Peyer's patch (tissue), 4 donors: ENCODE measurements around the gene ALDH5A1. TPM values are rescaled to one million over a fixed set of nuclear protein-coding genes. Genes with fewer than 3 reads are reported as not detected.

Experiments
- DNase-seq, 3 donors: peaks; one replicate each; pipeline ENCODE4 v3.0.0-alpha.2; 2017 to 2019
- H3K27ac ChIP-seq, 4 donors: fragments of 200-600 bp; sonication (generic); one replicate each; pipeline ENCODE4 v1.5.1; 2016 to 2019
- H3K27me3 ChIP-seq, 2 donors: fragments of 200-600 bp; sonication (generic); one replicate each; pipeline ENCODE4 v1.5.1; 2019
- H3K36me3 ChIP-seq, 3 donors: fragments of 200-600 bp; sonication (generic); one replicate each; pipeline ENCODE4 v1.5.1; 2016 to 2019
- H3K4me1 ChIP-seq, 4 donors: fragments of 200-600 bp; sonication (generic); one replicate each; pipeline ENCODE4 v1.5.1; 2016 to 2019
- H3K4me3 ChIP-seq, 4 donors: fragments of 200-600 bp; sonication (generic); 1 replicate in 3 of 4; 2 replicates in 1 of 4; pipeline ENCODE4 v1.5.1; 2016 to 2019; ENCODE audit warnings: mild to moderate bottlenecking in 1 of 4
- H3K9me3 ChIP-seq, 4 donors: fragments of 200-600 bp; sonication (generic); one replicate each; pipeline ENCODE4 v1.5.1; 2016 to 2019; ENCODE audit warnings: mild to moderate bottlenecking in 1 of 4
- CTCF ChIP-seq, 6 experiments: fragments of 450-650 bp in 4 of 6; fragments of 200-600 bp in 2 of 6; sonication (generic) in 1 of 6; IDR thresholded peaks; one replicate each; pipeline ENCODE4 v1.5.1; 2017 to 2019; ENCODE audit warnings: antibody characterized with exemption in 6 of 6, mild to moderate bottlenecking in 3 of 6, moderate library complexity in 1 of 6
- POLR2A ChIP-seq, 2 donors: fragments of 450-650 bp; IDR thresholded peaks; one replicate each; pipeline ENCODE4 v1.5.1; 2017; ENCODE audit warnings: antibody characterized with exemption in 2 of 2, mild to moderate bottlenecking in 2 of 2, moderate library complexity in 2 of 2
- total RNA-seq, 4 donors: library from RNA; depleted of rRNA; stranded (reverse); fragments of >200 nt; gene quantifications; one replicate each; pipeline ENCODE4 v1.1.0, GENCODE V29; 2016

ALDH5A1 gene
- total RNA-seq, 4 donors from 2014 or later, result 3.5 to 25.6 (median 8.8) TPM

- Histone ChIP-seq H3K4me3 (no peak overlapping the region), H3K4me1 (no peaks in the 10 kb centered on the region), H3K9me3 (no peaks in the 10 kb centered on the region), H3K27me3 (no peaks in the 10 kb centered on the region), H3K36me3 (no peaks in the 10 kb centered on the region), H3K27ac (no peak overlapping the region)
- DNase-seq, result no peak
- TF ChIP-seq POLR2A (IDR thresholded peaks at IDR 0.05) (no peak), CTCF (IDR thresholded peaks at IDR 0.05) (no peak)
Observed at GRCh38 chr6:24476631-24477030, 18.1 kb upstream of the ALDH5A1 start.

DNA sequence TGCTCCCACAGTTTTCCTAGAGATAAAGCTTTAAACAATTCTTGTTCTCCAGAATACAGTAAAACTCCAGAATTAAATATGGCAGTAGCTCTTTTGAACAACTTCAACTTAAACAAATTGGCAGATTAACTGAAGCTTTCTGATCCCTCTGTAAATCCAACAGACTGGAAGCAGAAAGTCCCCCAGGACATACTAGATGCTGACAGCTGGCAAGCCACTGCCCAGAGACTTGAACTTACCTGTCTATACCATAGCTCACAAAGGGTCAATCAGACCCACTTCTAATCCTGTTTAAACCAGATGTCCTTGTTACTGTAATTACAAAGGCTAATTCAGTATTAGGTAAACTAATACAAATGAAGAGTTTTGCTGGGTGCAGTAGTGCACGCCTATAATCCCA, 17.7 kb upstream of the ALDH5A1 start:
- DNase-seq, result no peak
- Histone ChIP-seq H3K27me3 (no peaks in the 10 kb centered on the region), H3K9me3 (no peaks in the 10 kb centered on the region), H3K4me3 (no peak overlapping the region), H3K27ac (no peak overlapping the region), H3K36me3 (no peaks in the 10 kb centered on the region), H3K4me1 (no peaks in the 10 kb centered on the region)
- TF ChIP-seq CTCF (IDR thresholded peaks at IDR 0.05) (no peak), POLR2A (IDR thresholded peaks at IDR 0.05) (no peak)

GRCh38 chr6:24478903-24479302, 15.9 kb upstream of the ALDH5A1 start:
- Histone ChIP-seq H3K4me1 (no peaks in the 10 kb centered on the region), H3K36me3 (no peaks in the 10 kb centered on the region), H3K4me3 (no peak overlapping the region), H3K27ac (no peak overlapping the region), H3K27me3 (no peaks in the 10 kb centered on the region), H3K9me3 (no peaks in the 10 kb centered on the region)
- no peak for DNase-seq
- no peak for TF ChIP-seq POLR2A (IDR thresholded peaks at IDR 0.05)

DNA sequence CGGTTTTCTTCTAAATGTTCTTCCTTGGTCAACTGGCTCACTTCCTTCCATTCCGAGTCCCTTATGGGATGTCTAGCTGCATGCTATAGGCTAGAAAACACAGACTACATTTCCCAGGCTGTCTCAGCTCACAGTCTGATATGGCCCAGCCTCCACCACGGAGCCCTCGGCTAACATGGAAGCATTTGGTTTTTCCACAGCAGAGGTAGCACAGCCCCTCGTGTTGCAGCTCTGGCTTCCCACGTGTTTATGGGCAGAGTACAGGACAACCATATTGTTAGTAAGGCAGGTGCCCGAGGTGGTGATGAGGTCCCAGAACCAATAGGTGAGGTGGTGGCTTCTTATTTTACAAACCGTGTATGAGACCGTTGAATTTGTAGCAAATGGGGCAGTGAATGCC, 14.1 kb upstream of the ALDH5A1 start:
- H3K36me3 ChIP-seq, result no peaks in the 10 kb centered on the region

DNA sequence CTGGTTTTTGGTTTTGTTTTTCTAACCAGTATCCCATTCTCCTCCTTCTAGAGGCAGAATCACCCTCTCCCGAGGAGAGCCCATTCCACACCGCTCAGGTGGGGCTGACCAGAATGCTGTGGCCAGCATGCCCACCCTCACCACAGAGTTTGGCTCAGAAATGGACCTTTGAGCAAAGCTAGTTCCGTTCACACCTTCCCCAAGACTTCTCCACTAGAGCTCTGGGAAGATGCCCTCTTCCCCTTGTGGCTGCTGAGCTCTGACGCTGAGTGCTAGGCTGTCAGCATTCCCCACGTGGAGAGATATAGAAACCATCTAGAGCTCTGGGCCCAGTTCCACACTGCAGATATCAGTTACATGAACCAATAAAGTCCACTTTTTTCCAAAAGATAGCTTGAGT, 13.3 kb upstream of the ALDH5A1 start:
- no peak overlapping the region for H3K4me3 ChIP-seq
- DNase-seq, result no peak
- TF ChIP-seq CTCF (IDR thresholded peaks at IDR 0.05), result no peak
- TF ChIP-seq POLR2A (IDR thresholded peaks at IDR 0.05), result no peak
- no peaks in the 10 kb centered on the region for H3K27me3 ChIP-seq
- no peaks in the 10 kb centered on the region for H3K9me3 ChIP-seq
- H3K36me3 ChIP-seq, result no peaks in the 10 kb centered on the region
- no peaks in the 10 kb centered on the region for H3K4me1 ChIP-seq
- no peak overlapping the region for H3K27ac ChIP-seq

More for the DNA sequence above, 14.1 kb upstream of the ALDH5A1 start:
- Histone ChIP-seq H3K4me1 (no peaks in the 10 kb centered on the region), H3K4me3 (no peak overlapping the region), H3K9me3 (no peaks in the 10 kb centered on the region), H3K27me3 (no peaks in the 10 kb centered on the region), H3K27ac (no peak overlapping the region)
- no peak for TF ChIP-seq CTCF (IDR thresholded peaks at IDR 0.05)
- TF ChIP-seq POLR2A (IDR thresholded peaks at IDR 0.05), result no peak
- DNase-seq, result no peak

GRCh38 chr6:24484657-24485323, 10.0 kb upstream of the ALDH5A1 start:
- Histone ChIP-seq H3K4me3 (no peak overlapping the region), H3K27me3 (no peaks in the 10 kb centered on the region), H3K9me3 (no peaks in the 10 kb centered on the region), H3K4me1 (no peaks in the 10 kb centered on the region), H3K36me3 (no peaks in the 10 kb centered on the region), H3K27ac (no peak overlapping the region)
- DNase-seq, result no peak
- TF ChIP-seq POLR2A (IDR thresholded peaks at IDR 0.05) (no peak), CTCF (IDR thresholded peaks at IDR 0.05) (no peak)
